NB4 (cell line): Measurements from ENCODE around the gene ALDH16A1.

Source experiments
- CTCF ChIP-seq: IDR thresholded peaks from one replicate; pipeline ENCODE4 v1.5.1; 2012; ENCODE audit warnings: low read depth, low read length
- POLR2A ChIP-seq: IDR thresholded peaks from 2 replicates; pipeline ENCODE4 v1.6.1; 2011; ENCODE audit warnings: mild to moderate bottlenecking; ENCODE audit not compliant: insufficient read length; ENCODE audit errors: extremely low read depth
- TF ChIP-seq, protein P1 (sequence below): IDR thresholded peaks from 2 replicates; pipeline ENCODE4 v1.6.1; 2011; ENCODE audit warnings: low read depth, low read length

- TF ChIP-seq POLR2A, result no peak
- no peak for TF ChIP-seq CTCF
- TF ChIP-seq, protein P1, sequence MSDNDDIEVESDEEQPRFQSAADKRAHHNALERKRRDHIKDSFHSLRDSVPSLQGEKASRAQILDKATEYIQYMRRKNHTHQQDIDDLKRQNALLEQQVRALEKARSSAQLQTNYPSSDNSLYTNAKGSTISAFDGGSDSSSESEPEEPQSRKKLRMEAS, result no peak
Measured at GRCh38 chr19:49427855-49428546, 25.0 kb upstream of the ALDH16A1 start.
